Measurements from ENCODE around the gene RAD50. TPM values are rescaled to one million over a fixed set of nuclear protein-coding genes. Genes with fewer than 3 reads are reported as not detected.

Gene RAD50
- total RNA-seq, 1 donor from 2014 or later: 33.1 TPM

GRCh38 chr5:132667761-132668705 is 111.3 kb downstream of the RAD50 start:
- no peak for DNase-seq
- intact Hi-C loops (cut with DNase I): no loop called here
- no peak for ATAC-seq (ENCODE audit: poor library complexity)

GRCh38 chr5:132668706-132669454 is 112.1 kb downstream of the RAD50 start:
- ATAC-seq (ENCODE audit: poor library complexity) (no peak), DNase-seq (no peak)
- intact Hi-C loops (cut with DNase I): no loop called here

- ATAC-seq (ENCODE audit: poor library complexity) (no peak), DNase-seq (no peak)
- intact Hi-C loops (cut with DNase I): no loop called here
Measured at GRCh38 chr5:132669455-132669820, 112.7 kb downstream of the RAD50 start.

GRCh38 chr5:132669966-132670882 is 113.4 kb downstream of the RAD50 start:
- intact Hi-C loops (cut with DNase I): no loop called here
- DNase-seq: no peak
- ATAC-seq (ENCODE audit: poor library complexity): no peak

- intact Hi-C loops (cut with DNase I): no loop called here
- ATAC-seq (ENCODE audit: poor library complexity) (no peak), DNase-seq (no peak)
Measured at GRCh38 chr5:132671000-132671399, 114.2 kb downstream of the RAD50 start.

GRCh38 chr5:132673488-132673887 is 116.7 kb downstream of the RAD50 start:
- ATAC-seq (ENCODE audit: poor library complexity) (no peak), DNase-seq (no peak)
- intact Hi-C loops (cut with DNase I): no loop called here

- ATAC-seq (ENCODE audit: poor library complexity) (no peak), DNase-seq (no peak)
- intact Hi-C loops (cut with DNase I): no loop called here
Measured at GRCh38 chr5:132673939-132674630, 117.3 kb downstream of the RAD50 start, which contains the start of gene IL4. TSS of gene IL4 (plus strand) at chr5:132673989. CDS start at chr5:132674051, 62 bp downstream.

GRCh38 chr5:132674671-132675506 is 118.1 kb downstream of the RAD50 start:
- ATAC-seq (ENCODE audit: poor library complexity) (no peak), DNase-seq (no peak)
- intact Hi-C loops (cut with DNase I): no loop called here

GRCh38 chr5:132675936-132676689 is 119.3 kb downstream of the RAD50 start:
- DNase-seq (no peak), ATAC-seq (ENCODE audit: poor library complexity) (no peak)
- intact Hi-C loops (cut with DNase I): no loop called here

GRCh38 chr5:132677191-132677590 is 120.4 kb downstream of the RAD50 start:
- DNase-seq (no peak), ATAC-seq (ENCODE audit: poor library complexity) (no peak)
- intact Hi-C loops (cut with DNase I): no loop called here

- ATAC-seq (ENCODE audit: poor library complexity): no peak
- DNase-seq: no peak
- intact Hi-C loops (cut with DNase I): no loop called here
Measured at GRCh38 chr5:132677682-132678400, 121.1 kb downstream of the RAD50 start.

GRCh38 chr5:132678735-132679134 is 122.0 kb downstream of the RAD50 start:
- ATAC-seq (ENCODE audit: poor library complexity): no peak
- no peak for DNase-seq
- intact Hi-C loops (cut with DNase I): no loop called here

- intact Hi-C loops (cut with DNase I): no loop called here
- DNase-seq (no peak), ATAC-seq (ENCODE audit: poor library complexity) (no peak)
Measured at GRCh38 chr5:132679166-132679565, 122.4 kb downstream of the RAD50 start.

GRCh38 chr5:132679717-132680380 is 123.1 kb downstream of the RAD50 start:
- ATAC-seq (ENCODE audit: poor library complexity) (no peak), DNase-seq (no peak)
- intact Hi-C loops (cut with DNase I): no loop called here

- DNase-seq: no peak
- intact Hi-C loops (cut with DNase I): no loop called here
- no peak for ATAC-seq (ENCODE audit: poor library complexity)
Measured at GRCh38 chr5:132680780-132681475, 124.2 kb downstream of the RAD50 start.

Measured in Right ventricle myocardium superior (tissue), 1 donor.